Measurements from ENCODE around the gene LASP1NB.
"Not testable (repeated sequence)": the region's sequence is repeated elsewhere in the genome, so short reads cannot be mapped to it uniquely, and the experiment has no call there.

The LASP1NB gene

GRCh38 chr17:38897176-38897575 lies 28.2 kb upstream of the LASP1NB start:
- DNase-seq (ENCODE audit: low spot score), result no peak

GRCh38 chr17:38897671-38898290 lies 27.6 kb upstream of the LASP1NB start:
- DNase-seq (ENCODE audit: low spot score), result no peak

GRCh38 chr17:38898291-38898679 lies 27.1 kb upstream of the LASP1NB start:
- no peak for DNase-seq (ENCODE audit: low spot score)

- DNase-seq (ENCODE audit: low spot score), result no peak
Observed at GRCh38 chr17:38898812-38899348, 26.5 kb upstream of the LASP1NB start.

- DNase-seq (ENCODE audit: low spot score), result no peak
Observed at GRCh38 chr17:38899421-38899820, 26.0 kb upstream of the LASP1NB start.

GRCh38 chr17:38900978-38901656 lies 24.3 kb upstream of the LASP1NB start:
- DNase-seq (ENCODE audit: low spot score), result peak; percentile 98

- DNase-seq (ENCODE audit: low spot score), result no peak
Observed at GRCh38 chr17:38903404-38903803, 22.0 kb upstream of the LASP1NB start.

- DNase-seq (ENCODE audit: low spot score), result no peak
Observed at GRCh38 chr17:38904892-38905291, 20.5 kb upstream of the LASP1NB start.

- no peak for DNase-seq (ENCODE audit: low spot score)
Observed at GRCh38 chr17:38905375-38905774, 20.0 kb upstream of the LASP1NB start.

- no peak for DNase-seq (ENCODE audit: low spot score)
Observed at GRCh38 chr17:38906460-38907228, 18.8 kb upstream of the LASP1NB start.

GRCh38 chr17:38907930-38908675 lies 17.3 kb upstream of the LASP1NB start:
- DNase-seq (ENCODE audit: low spot score), result no peak

- no peak for DNase-seq (ENCODE audit: low spot score)
Observed at GRCh38 chr17:38908676-38909181, 16.7 kb upstream of the LASP1NB start.

GRCh38 chr17:38910325-38910724 lies 15.1 kb upstream of the LASP1NB start:
- no peak for DNase-seq (ENCODE audit: low spot score)

- DNase-seq (ENCODE audit: low spot score), result no peak
Observed at GRCh38 chr17:38911081-38911730, 14.2 kb upstream of the LASP1NB start.

GRCh38 chr17:38911731-38912081 lies 13.7 kb upstream of the LASP1NB start:
- not testable (repeated sequence) for DNase-seq (ENCODE audit: low spot score)

- no peak for DNase-seq (ENCODE audit: low spot score)
Observed at GRCh38 chr17:38912221-38912813, 13.1 kb upstream of the LASP1NB start.

GRCh38 chr17:38914741-38915638 lies 10.4 kb upstream of the LASP1NB start:
- DNase-seq (ENCODE audit: low spot score), result no peak

- DNase-seq (ENCODE audit: low spot score), result no peak
Observed at GRCh38 chr17:38915639-38915995, 9.8 kb upstream of the LASP1NB start.

GRCh38 chr17:38916771-38917170 lies 8.6 kb upstream of the LASP1NB start:
- DNase-seq (ENCODE audit: low spot score), result no peak

GRCh38 chr17:38917259-38917658 lies 8.2 kb upstream of the LASP1NB start:
- DNase-seq (ENCODE audit: low spot score), result no peak

Data from AG08395 (cell line).